Measurements from ENCODE around the gene SLC22A17. TPM values are rescaled to one million over a fixed set of nuclear protein-coding genes. Genes with fewer than 3 reads are reported as not detected.

Gene SLC22A17
- total RNA-seq, 4 donors from 2014 or later: 22.7 to 36.4 (median 30.4) TPM

- peaks cover 0 to 45% of the 10 kb centered on the region in 2 donors for H3K36me3 ChIP-seq
- no peaks in the 10 kb centered on the region for H3K9me3 ChIP-seq
- no peaks in the 10 kb centered on the region for H3K27me3 ChIP-seq
- peak overlapping the region in 2 of 4 donors; percentile 33 to 63 for H3K27ac ChIP-seq
- no peak for ATAC-seq
- TF ChIP-seq POLR2A (IDR thresholded peaks at IDR 0.05) (no peak), EP300 (IDR thresholded peaks at IDR 0.05) (no peak)
- peaks cover 0 to 51% (median under 1%) of the 10 kb centered on the region in 3 donors for H3K4me1 ChIP-seq
- H3K4me3 ChIP-seq: no peak overlapping the region
- WGBS, 2 donors (ENCODE audit: low coverage in 1 of 2): 67 to 100% methylated on average over 1 to 3 of the region's 3 CpGs
These were observed 5.4 kb upstream of the SLC22A17 start for GRCh38 chr14:23358042-23358441.

GRCh38 chr14:23357261-23357660 is 4.6 kb upstream of the SLC22A17 start:
- Histone ChIP-seq H3K4me3 (no peak overlapping the region), H3K36me3 (peaks cover 0 to 45% of the 10 kb centered on the region in 2 donors), H3K27me3 (no peaks in the 10 kb centered on the region), H3K4me1 (peaks cover 0 to 50% (median under 1%) of the 10 kb centered on the region in 3 donors), H3K27ac (peak overlapping the region in 1 of 4 donors; percentile 14), H3K9me3 (no peaks in the 10 kb centered on the region)
- no peak for ATAC-seq
- no peak for TF ChIP-seq POLR2A (IDR thresholded peaks at IDR 0.05)
- TF ChIP-seq POLR2AphosphoS5 (IDR thresholded peaks at IDR 0.05): no peak
- no peak for TF ChIP-seq CTCF (IDR thresholded peaks at IDR 0.05)
- TF ChIP-seq EP300 (IDR thresholded peaks at IDR 0.05): no peak
- WGBS, 2 donors (ENCODE audit: low coverage in 1 of 2): 63 to 100% methylated on average over 1 to 2 of the region's 8 CpGs

GRCh38 chr14:23356662-23357061 is 4.0 kb upstream of the SLC22A17 start:
- H3K27ac ChIP-seq: no peak overlapping the region
- TF ChIP-seq EP300 (IDR thresholded peaks at IDR 0.05): no peak
- no peak for TF ChIP-seq POLR2AphosphoS5 (IDR thresholded peaks at IDR 0.05)
- no peak for TF ChIP-seq POLR2A (IDR thresholded peaks at IDR 0.05)
- TF ChIP-seq CTCF (IDR thresholded peaks at IDR 0.05): no peak
- no CpG with 5 or more reads among the region's 4 CpGs for WGBS, 2 donors (ENCODE audit: low coverage in 1 of 2)
- H3K36me3 ChIP-seq: peaks cover 0 to 45% of the 10 kb centered on the region in 2 donors
- no peaks in the 10 kb centered on the region for H3K27me3 ChIP-seq
- ATAC-seq: no peak
- peaks cover 0 to 50% (median 5%) of the 10 kb centered on the region in 3 donors for H3K4me1 ChIP-seq
- no peak overlapping the region for H3K4me3 ChIP-seq
- no peaks in the 10 kb centered on the region for H3K9me3 ChIP-seq

GRCh38 chr14:23355871-23356435 is 3.3 kb upstream of the SLC22A17 start:
- Histone ChIP-seq H3K4me3 (no peak overlapping the region), H3K4me1 (peaks cover 0 to 48% (median 6%) of the 10 kb centered on the region in 3 donors), H3K9me3 (no peaks in the 10 kb centered on the region), H3K36me3 (peaks cover 0 to 45% of the 10 kb centered on the region in 2 donors), H3K27ac (no peak overlapping the region), H3K27me3 (no peaks in the 10 kb centered on the region)
- ATAC-seq: no peak
- WGBS, 2 donors (ENCODE audit: low coverage in 1 of 2): 62 to 88% methylated on average over 3 to 4 of the region's 6 CpGs
- TF ChIP-seq CTCF (IDR thresholded peaks at IDR 0.05): no peak
- TF ChIP-seq POLR2A (IDR thresholded peaks at IDR 0.05): no peak
- no peak for TF ChIP-seq POLR2AphosphoS5 (IDR thresholded peaks at IDR 0.05)
- no peak for TF ChIP-seq EP300 (IDR thresholded peaks at IDR 0.05)

- H3K27ac ChIP-seq: no peak overlapping the region
- H3K9me3 ChIP-seq: no peaks in the 10 kb centered on the region
- ATAC-seq: no peak
- 74 to 85% methylated on average over 5 to 6 of the region's 6 CpGs for WGBS, 2 donors (ENCODE audit: low coverage in 1 of 2)
- no peaks in the 10 kb centered on the region for H3K27me3 ChIP-seq
- no peak overlapping the region for H3K4me3 ChIP-seq
- H3K4me1 ChIP-seq: peaks cover 0 to 38% (median 6%) of the 10 kb centered on the region in 3 donors
- TF ChIP-seq POLR2A (IDR thresholded peaks at IDR 0.05): no peak
- TF ChIP-seq POLR2AphosphoS5 (IDR thresholded peaks at IDR 0.05): no peak
- TF ChIP-seq EP300 (IDR thresholded peaks at IDR 0.05): no peak
- TF ChIP-seq CTCF (IDR thresholded peaks at IDR 0.05): no peak
- H3K36me3 ChIP-seq: peaks cover 0 to 40% of the 10 kb centered on the region in 2 donors
These were observed 2.3 kb upstream of the SLC22A17 start for GRCh38 chr14:23354990-23355389.

Measured in gastroesophageal sphincter (tissue), 4 donors.